GM19467 (cell line): ENCODE results near the gene CNOT6.

Source experiments
- ATAC-seq: cut with Tn5 transposase; IDR thresholded peaks from one replicate; pipeline ENCODE4 v1.9.1; 2021; ENCODE audit warnings: mild to moderate bottlenecking, moderate library complexity; ENCODE audit not compliant: unreplicated experiment

The CNOT6 gene

GRCh38 chr5:180558232-180558631 lies 64.1 kb downstream of the CNOT6 start:
- no peak for ATAC-seq

GRCh38 chr5:180563994-180564393 lies 69.8 kb downstream of the CNOT6 start:
- no peak for ATAC-seq

- no peak for ATAC-seq
Observed at GRCh38 chr5:180568914-180569313, 74.7 kb downstream of the CNOT6 start.

- ATAC-seq = no peak
Observed at GRCh38 chr5:180575571-180575970, 81.4 kb downstream of the CNOT6 start.

- no peak for ATAC-seq
Observed at GRCh38 chr5:180580681-180581080, 86.5 kb downstream of the CNOT6 start.

GRCh38 chr5:180583738-180584137 lies 89.6 kb downstream of the CNOT6 start:
- ATAC-seq = no peak

- no peak for ATAC-seq
Observed at GRCh38 chr5:180586204-180586603, 92.0 kb downstream of the CNOT6 start.

- ATAC-seq = no peak
Observed at GRCh38 chr5:180586870-180587269, 92.7 kb downstream of the CNOT6 start.

- ATAC-seq = no peak
Observed at GRCh38 chr5:180589771-180590542, 95.8 kb downstream of the CNOT6 start.

GRCh38 chr5:180590543-180591310 lies 96.5 kb downstream of the CNOT6 start:
- ATAC-seq = no peak

- ATAC-seq = no peak
Observed at GRCh38 chr5:180591311-180591887, 97.2 kb downstream of the CNOT6 start, which contains the start of gene SCGB3A1. TSS of gene SCGB3A1 (minus strand) at chr5:180591499. CDS start at chr5:180591462, 37 bp downstream.

- no peak for ATAC-seq
Observed at GRCh38 chr5:180592176-180592575, 98.0 kb downstream of the CNOT6 start.

- ATAC-seq = no peak
Observed at GRCh38 chr5:180593446-180594206, 99.4 kb downstream of the CNOT6 start.

GRCh38 chr5:180594311-180595045 lies 100.3 kb downstream of the CNOT6 start:
- ATAC-seq = no peak

GRCh38 chr5:180595046-180595379 lies 100.8 kb downstream of the CNOT6 start:
- no peak for ATAC-seq

GRCh38 chr5:180595381-180596114 lies 101.4 kb downstream of the CNOT6 start:
- no peak for ATAC-seq

- no peak for ATAC-seq
Observed at GRCh38 chr5:180596115-180596667, 102.0 kb downstream of the CNOT6 start.

- no peak for ATAC-seq
Observed at GRCh38 chr5:180596668-180597231, 102.6 kb downstream of the CNOT6 start.

- ATAC-seq = no peak
Observed at GRCh38 chr5:180598316-180598701, 104.1 kb downstream of the CNOT6 start.
